Activated CD4-positive, alpha-beta T cell treated with anti-CD3 and anti-CD28 coated beads for 24 hours (primary cell): ENCODE measurements around the gene ZNF397.
"Not testable (repeated sequence)": the region's sequence is repeated elsewhere in the genome, so short reads cannot be mapped to it uniquely, and the experiment has no call there.

Experiments
- DNase-seq, 2 donors: peaks; one replicate each; pipeline ENCODE4 v3.0.0-alpha.2; 2020; ENCODE audit warnings: low read depth in 2 of 2

The ZNF397 gene

DNA sequence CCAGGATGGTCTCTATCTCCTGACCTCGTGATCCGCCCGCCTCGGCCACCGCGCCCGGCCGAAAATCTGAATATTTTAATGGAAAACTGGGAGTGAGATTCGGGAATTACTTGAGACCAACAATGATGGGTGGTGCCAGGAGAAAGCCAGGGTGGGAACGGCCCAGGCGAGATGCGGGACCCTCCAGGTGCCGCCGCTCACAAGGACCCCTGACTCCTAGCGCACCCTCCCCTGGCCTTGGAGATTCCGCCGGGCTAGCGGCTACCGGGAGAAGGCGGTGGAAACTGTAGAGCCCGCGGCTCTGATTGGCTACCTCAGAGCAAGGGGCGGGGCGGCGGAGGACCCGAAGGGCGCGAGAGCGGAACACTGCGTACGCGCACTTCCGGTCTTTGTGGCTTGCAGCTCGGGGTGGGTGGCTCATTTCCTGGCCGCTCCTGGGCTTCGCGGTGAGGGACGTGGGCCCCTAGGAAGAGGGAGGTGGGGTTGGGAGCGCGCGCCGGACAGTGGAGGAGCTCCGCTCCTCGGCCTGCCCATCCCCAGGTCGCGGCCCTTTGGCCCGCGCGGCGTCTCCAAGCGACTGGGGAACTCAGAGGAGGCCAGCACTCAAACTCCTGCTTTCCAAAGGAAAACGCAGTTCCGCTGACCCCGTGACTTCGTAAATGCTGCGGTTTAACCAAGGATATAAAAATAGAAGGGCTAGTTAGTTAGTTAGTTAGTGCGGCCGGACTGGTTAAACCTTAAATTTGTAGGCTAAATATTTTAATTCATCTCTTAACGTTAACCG lies at the start of gene ZNF397:
Gene ZNF397, plus strand, starts transcription at position 371 of the 784 bp plus-strand sequence. CDS start 1,437 bp downstream, outside the sequence.
- peak; percentile 92 to 94 for DNase-seq

DNA sequence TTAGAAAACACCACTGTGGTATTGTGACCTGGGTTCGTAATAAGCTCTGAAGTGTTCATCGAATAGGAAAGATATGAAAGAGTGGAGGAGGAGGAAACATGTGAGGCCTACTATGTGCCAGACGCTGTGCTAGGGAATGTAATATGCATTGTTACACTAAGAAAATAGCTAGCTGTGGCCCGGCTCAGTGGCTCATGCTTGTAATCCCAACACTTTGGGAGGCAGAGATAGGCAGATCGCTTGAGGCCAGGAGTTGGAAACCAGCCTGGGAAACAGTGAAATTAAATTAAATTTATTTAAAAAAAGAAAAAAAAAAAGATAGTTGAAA lies 49.2 kb upstream of the ZNF397 start:
- DNase-seq: no peak

GRCh38 chr18:35192415-35192814 lies 48.4 kb upstream of the ZNF397 start:
- no peak for DNase-seq

- no peak for DNase-seq
Observed at GRCh38 chr18:35193316-35193715, 47.5 kb upstream of the ZNF397 start.

GRCh38 chr18:35197296-35197695 lies 43.5 kb upstream of the ZNF397 start:
- no peak for DNase-seq

DNA sequence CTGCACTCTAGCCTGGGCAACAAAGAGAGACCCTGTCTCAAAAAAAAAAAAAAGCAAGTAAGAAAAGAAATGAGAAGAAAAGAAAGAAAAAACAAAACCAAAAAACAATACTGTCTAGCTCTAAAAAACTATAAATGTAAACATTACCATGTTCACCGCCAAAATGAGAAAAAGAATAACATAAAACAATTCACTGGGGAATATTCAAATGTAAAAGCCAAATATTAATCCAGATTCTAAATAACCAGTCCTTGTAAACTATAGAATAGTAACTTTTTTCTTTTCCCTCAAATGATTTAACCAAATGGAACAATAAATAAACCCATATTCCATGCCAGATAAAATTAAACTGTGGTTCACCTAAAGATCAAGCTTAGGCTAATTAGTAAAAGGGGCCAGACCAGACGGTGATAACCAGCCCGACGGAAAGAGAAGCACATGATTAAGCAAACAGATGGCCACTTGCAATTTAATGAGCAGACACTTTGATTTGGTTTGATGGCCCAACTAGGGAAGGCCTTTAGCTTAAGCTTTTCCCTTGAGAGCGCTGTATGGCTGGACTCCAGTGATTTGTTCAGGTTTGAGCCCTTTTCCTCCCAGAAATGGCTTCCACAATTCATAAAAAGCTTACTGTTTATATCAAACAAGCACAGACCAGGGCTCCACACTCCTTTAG lies 39.4 kb upstream of the ZNF397 start:
- DNase-seq: no peak

DNA sequence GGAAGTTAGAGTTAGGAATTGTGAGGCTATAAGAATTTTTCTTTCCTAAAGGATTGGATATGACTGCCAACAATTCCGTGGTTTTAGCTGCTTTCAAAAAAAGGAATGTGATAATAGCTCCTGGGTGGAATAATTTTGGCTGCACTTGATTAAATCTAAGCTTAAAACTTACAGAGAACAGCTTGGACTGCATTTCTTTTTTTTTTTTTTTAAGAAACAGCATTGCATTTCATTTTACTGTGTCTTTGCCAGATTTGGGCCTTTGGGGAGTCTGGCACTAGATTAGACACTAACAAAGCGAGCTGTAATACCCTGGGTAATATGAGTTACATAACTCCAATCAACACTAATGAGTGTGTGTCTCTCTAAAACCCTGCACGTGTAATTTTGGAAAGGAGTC lies 37.8 kb upstream of the ZNF397 start:
- DNase-seq: no peak

GRCh38 chr18:35205199-35205712 lies 35.6 kb upstream of the ZNF397 start:
- DNase-seq: no peak

GRCh38 chr18:35205746-35206458 lies 34.9 kb upstream of the ZNF397 start:
- DNase-seq: not testable (repeated sequence)

- DNase-seq: no peak
Observed at GRCh38 chr18:35215026-35215425, 25.8 kb upstream of the ZNF397 start.

DNA sequence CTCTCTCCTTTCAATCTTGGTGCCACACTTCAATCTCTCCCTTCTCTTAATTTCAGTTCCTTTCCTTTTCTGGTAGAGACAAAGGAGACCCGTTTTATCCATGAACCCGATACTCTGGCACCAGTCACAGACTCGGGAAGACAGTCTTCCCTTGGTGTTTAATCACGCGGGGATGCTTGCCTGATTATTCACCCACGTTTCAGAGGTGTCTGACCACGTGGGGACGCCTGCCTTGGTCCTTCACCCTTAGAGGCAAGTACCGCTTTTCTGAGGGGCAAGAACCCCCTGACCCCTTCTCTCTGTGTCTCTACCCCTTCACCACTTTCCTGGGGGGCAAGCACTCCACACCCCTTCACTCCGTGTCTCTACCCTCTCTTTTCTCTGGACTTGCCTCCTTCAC lies 24.2 kb upstream of the ZNF397 start:
- DNase-seq: not testable (repeated sequence)

GRCh38 chr18:35219331-35219730 lies 21.5 kb upstream of the ZNF397 start:
- DNase-seq: not testable (repeated sequence)

DNA sequence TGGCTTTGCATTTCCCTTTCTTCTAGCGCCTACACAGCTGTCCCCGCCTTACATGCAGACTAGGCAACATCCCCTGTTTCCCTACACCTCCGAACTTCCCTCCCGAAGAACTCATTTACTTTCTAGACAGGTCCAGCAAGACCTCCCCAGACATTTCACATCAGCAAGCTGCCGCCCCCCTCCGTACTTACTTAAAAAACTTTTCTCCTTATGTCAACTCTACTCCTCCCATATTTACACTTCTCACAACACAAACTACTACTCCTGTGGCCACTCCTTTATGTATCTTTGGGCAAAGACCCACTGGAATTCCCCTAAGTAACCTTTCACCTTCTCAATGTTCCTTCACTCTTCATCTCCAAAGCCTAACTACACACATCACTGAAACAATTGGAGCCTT lies 20.4 kb upstream of the ZNF397 start:
- no peak for DNase-seq

GRCh38 chr18:35223797-35224196 lies 17.0 kb upstream of the ZNF397 start:
- no peak for DNase-seq

DNA sequence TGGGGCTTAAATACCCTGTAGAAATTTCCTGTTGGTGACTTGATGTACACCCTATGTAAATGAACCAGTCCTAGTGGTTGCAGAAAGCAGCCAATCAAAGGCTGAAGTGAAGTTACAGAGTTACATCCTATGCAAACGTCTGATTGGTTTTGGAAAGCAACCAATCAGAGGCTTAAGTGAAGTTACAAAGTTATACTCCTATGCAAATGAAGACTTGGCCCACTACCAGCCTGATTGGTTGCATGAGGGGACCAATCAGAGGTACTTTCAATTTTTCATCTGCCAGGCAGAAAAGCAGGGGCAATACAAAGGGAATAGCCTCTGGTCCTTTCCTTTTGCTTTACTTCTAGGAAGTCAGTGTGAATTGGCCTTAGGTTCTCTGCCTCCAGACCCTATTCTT lies 13.6 kb upstream of the ZNF397 start:
- no peak for DNase-seq

GRCh38 chr18:35231052-35231451 lies 9.8 kb upstream of the ZNF397 start:
- DNase-seq: peak; percentile 66 to 67

- DNase-seq: no peak
Observed at GRCh38 chr18:35236571-35237363, 4.1 kb upstream of the ZNF397 start.

DNA sequence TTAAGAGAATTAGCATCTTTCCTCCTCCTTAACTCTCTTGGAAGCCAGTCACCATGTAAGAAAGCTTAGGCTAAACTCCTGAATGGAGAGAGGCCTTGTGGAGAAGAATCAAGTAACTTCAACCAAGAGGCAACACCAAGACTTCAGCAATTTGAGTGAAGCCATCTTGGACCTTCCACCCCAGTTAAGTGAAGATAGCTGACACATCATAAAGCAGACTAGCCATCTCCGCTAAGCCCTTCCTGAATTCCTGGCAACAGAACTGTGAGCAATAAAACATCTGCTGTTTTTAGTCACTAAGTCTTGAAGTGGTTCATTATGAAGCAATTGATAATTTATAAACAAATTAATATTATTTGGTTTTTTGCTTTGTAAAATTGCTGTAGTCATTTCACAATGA lies 1.5 kb upstream of the ZNF397 start:
- no peak for DNase-seq

DNA sequence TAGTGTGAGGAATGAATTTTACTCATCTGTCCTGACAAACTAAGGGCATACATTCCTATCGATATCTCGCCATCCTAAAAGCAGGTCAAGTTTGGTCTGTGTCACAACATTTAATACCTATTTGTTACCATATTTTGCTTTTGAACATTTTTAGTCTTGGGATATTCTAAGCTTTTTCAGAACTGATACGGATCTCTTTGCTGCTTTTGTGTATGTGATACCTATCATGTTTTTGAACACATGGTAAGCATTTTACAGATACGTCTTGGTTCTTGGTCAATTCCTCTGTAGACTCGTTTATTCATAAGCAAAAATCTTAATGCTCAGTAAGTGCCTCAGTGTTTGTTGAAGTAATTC lies 592 bp downstream of the ZNF397 start:
- DNase-seq: no peak

GRCh38 chr18:35242426-35242825 lies 1.6 kb downstream of the ZNF397 start:
- DNase-seq: no peak

DNA sequence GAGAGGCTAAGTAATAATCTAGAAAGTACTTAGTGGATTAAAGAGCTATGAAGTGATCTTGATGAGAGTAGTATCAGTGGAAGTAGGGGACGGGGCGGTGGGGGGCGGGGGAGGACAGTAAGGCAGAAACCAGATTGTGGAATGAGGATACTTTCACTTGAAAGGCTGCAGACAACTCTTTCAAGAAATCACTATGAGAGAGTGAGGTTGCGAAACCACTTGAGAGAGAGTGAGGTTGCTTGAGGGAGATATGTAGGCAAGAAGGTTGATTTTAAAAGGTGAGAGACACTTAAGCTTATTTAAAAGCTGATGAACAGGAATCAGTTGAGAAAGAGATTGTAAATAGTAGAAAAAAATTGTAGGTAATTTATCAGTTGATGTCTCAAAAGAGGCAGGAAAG lies 3.8 kb downstream of the ZNF397 start:
- DNase-seq: no peak
